Stimulated activated naive CD4-positive, alpha-beta T cell treated with Interleukin-2 at 50 U/mL for 16 hours (primary cell): ENCODE measurements around the gene MAPKAPK3.

Source experiments
- DNase-seq: peaks from one replicate; lab custom pipeline; 2025; lab: John Stamatoyannopoulos, UW

The MAPKAPK3 gene

GRCh38 chr3:50587806-50588758 lies 28.9 kb upstream of the MAPKAPK3 start:
- peak; percentile 88 for DNase-seq

GRCh38 chr3:50588759-50589433 lies 28.1 kb upstream of the MAPKAPK3 start:
- DNase-seq: no peak

- DNase-seq: peak; percentile 34
Observed at GRCh38 chr3:50591196-50591741, 25.7 kb upstream of the MAPKAPK3 start.

- DNase-seq: no peak
Observed at GRCh38 chr3:50592568-50592967, 24.4 kb upstream of the MAPKAPK3 start.

- no peak for DNase-seq
Observed at GRCh38 chr3:50594253-50594785, 22.6 kb upstream of the MAPKAPK3 start.

- no peak for DNase-seq
Observed at GRCh38 chr3:50599115-50599715, 17.7 kb upstream of the MAPKAPK3 start.

- DNase-seq: no peak
Observed at GRCh38 chr3:50599716-50600118, 17.2 kb upstream of the MAPKAPK3 start.

GRCh38 chr3:50600141-50600753 lies 16.7 kb upstream of the MAPKAPK3 start:
- no peak for DNase-seq

- peak; percentile 92 for DNase-seq
Observed at GRCh38 chr3:50600841-50601591, 15.9 kb upstream of the MAPKAPK3 start.

GRCh38 chr3:50602595-50603191 lies 14.3 kb upstream of the MAPKAPK3 start:
- no peak for DNase-seq

GRCh38 chr3:50603261-50604109 lies 13.5 kb upstream of the MAPKAPK3 start:
- no peak for DNase-seq

GRCh38 chr3:50604110-50604621 lies 12.8 kb upstream of the MAPKAPK3 start:
- no peak for DNase-seq

- DNase-seq: no peak
Observed at GRCh38 chr3:50604628-50605588, 12.0 kb upstream of the MAPKAPK3 start.

GRCh38 chr3:50605901-50606326 lies 11.0 kb upstream of the MAPKAPK3 start:
- DNase-seq: no peak

- DNase-seq: no peak
Observed at GRCh38 chr3:50606596-50606995, 10.4 kb upstream of the MAPKAPK3 start.

GRCh38 chr3:50607271-50608091 lies 9.5 kb upstream of the MAPKAPK3 start:
- no peak for DNase-seq

GRCh38 chr3:50608278-50608677 lies 8.7 kb upstream of the MAPKAPK3 start:
- no peak for DNase-seq
